H9 (cell line): ENCODE data around the gene RGS14. TPM values are rescaled to one million over a fixed set of nuclear protein-coding genes. Genes with fewer than 3 reads are reported as not detected.

Experiments
- DNase-seq: peaks from one replicate; pipeline ENCODE4 v3.0.0-alpha.2; 2017
- H2AFZ ChIP-seq: one replicate; pipeline ENCODE4 v1.6.1; 2013; ENCODE audit warnings: mild to moderate bottlenecking, low read length, control low read depth, moderate library complexity
- H2AK5ac ChIP-seq: 2 replicates; pipeline ENCODE4 v1.6.1; 2013; ENCODE audit warnings: low read length, control low read depth, mixed read lengths; ENCODE audit not compliant: insufficient read length
- H2BK120ac ChIP-seq: one replicate; pipeline ENCODE4 v1.6.1; 2013; ENCODE audit warnings: low read depth, mild to moderate bottlenecking, low read length, control low read depth, inconsistent platforms; ENCODE audit not compliant: poor library complexity, severe bottlenecking
- H2BK12ac ChIP-seq: 2 replicates; pipeline ENCODE4 v1.6.1; 2013; ENCODE audit warnings: low read length, control low read depth, mixed read lengths, low read depth; ENCODE audit not compliant: insufficient read length
- H2BK15ac ChIP-seq: 2 replicates; pipeline ENCODE4 v1.6.1; 2013; ENCODE audit warnings: low read depth, low read length, control low read depth
- H2BK20ac ChIP-seq: one replicate; pipeline ENCODE4 v1.6.1; 2013; ENCODE audit warnings: low read depth, mild to moderate bottlenecking, low read length, control low read depth, inconsistent platforms; ENCODE audit not compliant: poor library complexity, severe bottlenecking
- H2BK5ac ChIP-seq: 2 replicates; pipeline ENCODE4 v1.6.1; 2013; ENCODE audit warnings: low read length, control low read depth, mixed read lengths; ENCODE audit not compliant: insufficient read length
- H3K14ac ChIP-seq: 2 replicates; pipeline ENCODE4 v1.6.1; 2013; ENCODE audit warnings: low read length, control low read depth; ENCODE audit not compliant: insufficient read depth
- H3K18ac ChIP-seq: 2 replicates; pipeline ENCODE4 v1.6.1; 2013; ENCODE audit warnings: low read depth, mild to moderate bottlenecking, mixed read lengths, low read length, control low read depth; ENCODE audit not compliant: insufficient read length
- H3K23ac ChIP-seq: 2 replicates; pipeline ENCODE4 v1.6.1; 2013; ENCODE audit warnings: low read length, control low read depth, mixed read lengths, low read depth; ENCODE audit not compliant: insufficient read length
- H3K23me2 ChIP-seq: 2 replicates; pipeline ENCODE4 v1.6.1; 2013; ENCODE audit warnings: low read depth, mild to moderate bottlenecking, mixed read lengths, low read length, control low read depth; ENCODE audit not compliant: insufficient read length, poor library complexity, severe bottlenecking
- H3K27ac ChIP-seq: 2 replicates; pipeline ENCODE4 v1.5.1; 2013; ENCODE audit warnings: low read length, control low read depth, mixed read lengths, low read depth; ENCODE audit not compliant: insufficient read length
- H3K27me3 ChIP-seq: 2 replicates; pipeline ENCODE4 v1.6.1; 2013; ENCODE audit warnings: low read length, control low read depth, inconsistent platforms; ENCODE audit not compliant: insufficient read depth
- H3K4ac ChIP-seq: 2 replicates; pipeline ENCODE4 v1.6.1; 2013; ENCODE audit warnings: low read depth, mild to moderate bottlenecking, control low read depth, inconsistent platforms, low read length, moderate library complexity
- H3K4me1 ChIP-seq: 2 replicates; pipeline ENCODE4 v1.6.1; 2013; ENCODE audit warnings: low read length, control low read depth, inconsistent platforms; ENCODE audit not compliant: insufficient read depth
- H3K4me2 ChIP-seq: 2 replicates; pipeline ENCODE4 v1.6.1; 2013; ENCODE audit warnings: low read length, control low read depth, mixed read lengths; ENCODE audit not compliant: insufficient read length, insufficient read depth
- H3K56ac ChIP-seq: 2 replicates; pipeline ENCODE4 v1.6.1; 2013; ENCODE audit warnings: low read depth, mild to moderate bottlenecking, mixed read lengths, low read length, control low read depth; ENCODE audit not compliant: insufficient read length
- H3K79me1 ChIP-seq: 2 replicates; pipeline ENCODE4 v1.6.1; 2013; ENCODE audit warnings: low read depth, mild to moderate bottlenecking, moderate library complexity, low read length, control low read depth, inconsistent platforms; ENCODE audit not compliant: insufficient read depth, poor library complexity, severe bottlenecking
- H3K79me2 ChIP-seq: 2 replicates; pipeline ENCODE4 v1.6.1; 2013; ENCODE audit warnings: low read length, control low read depth, inconsistent platforms; ENCODE audit not compliant: insufficient read depth
- H3K9ac ChIP-seq: 2 replicates; pipeline ENCODE4 v1.6.1; 2013; ENCODE audit warnings: low read length, control low read depth, mixed read lengths; ENCODE audit not compliant: insufficient read length; ENCODE audit errors: extremely low read depth
- H3K9me3 ChIP-seq: one replicate; pipeline ENCODE4 v1.6.1; 2013; ENCODE audit warnings: low read depth, low read length, inconsistent platforms; ENCODE audit not compliant: control insufficient read depth
- H3T11ph ChIP-seq: one replicate; pipeline ENCODE4 v1.6.1; 2013; ENCODE audit warnings: mild to moderate bottlenecking, low read length, control low read depth, inconsistent platforms
- H4K20me1 ChIP-seq: one replicate; pipeline ENCODE4 v1.6.1; 2013; ENCODE audit not compliant: control insufficient read depth, insufficient read length, insufficient read depth
- H4K5ac ChIP-seq: 2 replicates; pipeline ENCODE4 v1.6.1; 2013; ENCODE audit warnings: low read depth, mild to moderate bottlenecking, mixed read lengths, low read length, control low read depth; ENCODE audit not compliant: insufficient read length
- H4K8ac ChIP-seq: replicated peaks from 2 replicates; pipeline ENCODE4 v1.6.1; 2013; ENCODE audit warnings: low read length, control low read depth, mixed read lengths, low read depth; ENCODE audit not compliant: insufficient read length
- H4K91ac ChIP-seq: 2 replicates; pipeline ENCODE4 v1.6.1; 2013; ENCODE audit warnings: low read depth, mild to moderate bottlenecking, moderate library complexity, mixed read lengths, low read length, control low read depth; ENCODE audit not compliant: insufficient read length
- H3K27ac Mint-ChIP-seq, 3 experiments: 2 replicates in 2 of 3; 3 replicates in 1 of 3; pipeline ENCODE4 v1.8.0; 2020 to 2021; ENCODE audit warnings: mixed read lengths in 3 of 3, mild to moderate bottlenecking in 1 of 3, moderate library complexity in 1 of 3
- H3K27me3 Mint-ChIP-seq: 2 replicates; pipeline ENCODE4 v1.8.0; 2021; ENCODE audit warnings: low read depth, mild to moderate bottlenecking, moderate library complexity, mixed read lengths
- H3K36me3 Mint-ChIP-seq, 3 experiments: 2 replicates in 2 of 3; 3 replicates in 1 of 3; pipeline ENCODE4 v1.8.0; 2020 to 2021; ENCODE audit warnings: low read depth in 3 of 3, mixed read lengths in 3 of 3; ENCODE audit not compliant: insufficient read depth in 1 of 3
- H3K4me1 Mint-ChIP-seq, 2 experiments: 2 replicates each; pipeline ENCODE4 v1.8.0; 2020; ENCODE audit warnings: mixed read lengths in 2 of 2
- H3K4me3 Mint-ChIP-seq, 2 experiments: 2 replicates in 1 of 2; 3 replicates in 1 of 2; pipeline ENCODE4 v1.8.0; 2020 to 2021; ENCODE audit warnings: mild to moderate bottlenecking in 2 of 2, mixed read lengths in 2 of 2, moderate library complexity in 1 of 2
- H3K9me3 Mint-ChIP-seq, 2 experiments: 2 replicates in 1 of 2; 3 replicates in 1 of 2; pipeline ENCODE4 v1.8.0; 2020; ENCODE audit warnings: mild to moderate bottlenecking in 2 of 2, mixed read lengths in 2 of 2, moderate library complexity in 1 of 2
- CTCF ChIP-seq: fragments of 200-600 bp; sonication (generic); conservative IDR thresholded peaks from 3 replicates; pipeline ENCODE4 v1.8.0; 2021; ENCODE audit warnings: antibody characterized with exemption, mild to moderate bottlenecking
- WGBS: extraction: QIAGEN DNeasy Blood & Tissue Kit; methylation state at CpG from one replicate; pipeline ENCODE4 v1.1.7; 2013; ENCODE audit warnings: missing lambda C conversion rate, low lambda C conversion rate, mixed read lengths; ENCODE audit not compliant: insufficient read length; ENCODE audit errors: extremely low coverage; 5-methylcytosine and 5-hydroxymethylcytosine counted together
- total RNA-seq: library from RNA; stranded (reverse); gene quantifications from 2 replicates; pipeline ENCODE4 v1.2.1, GENCODE V29; 2021

The RGS14 gene
- total RNA-seq, 1 experiment from 2014 or later: 12.3 TPM

DNA sequence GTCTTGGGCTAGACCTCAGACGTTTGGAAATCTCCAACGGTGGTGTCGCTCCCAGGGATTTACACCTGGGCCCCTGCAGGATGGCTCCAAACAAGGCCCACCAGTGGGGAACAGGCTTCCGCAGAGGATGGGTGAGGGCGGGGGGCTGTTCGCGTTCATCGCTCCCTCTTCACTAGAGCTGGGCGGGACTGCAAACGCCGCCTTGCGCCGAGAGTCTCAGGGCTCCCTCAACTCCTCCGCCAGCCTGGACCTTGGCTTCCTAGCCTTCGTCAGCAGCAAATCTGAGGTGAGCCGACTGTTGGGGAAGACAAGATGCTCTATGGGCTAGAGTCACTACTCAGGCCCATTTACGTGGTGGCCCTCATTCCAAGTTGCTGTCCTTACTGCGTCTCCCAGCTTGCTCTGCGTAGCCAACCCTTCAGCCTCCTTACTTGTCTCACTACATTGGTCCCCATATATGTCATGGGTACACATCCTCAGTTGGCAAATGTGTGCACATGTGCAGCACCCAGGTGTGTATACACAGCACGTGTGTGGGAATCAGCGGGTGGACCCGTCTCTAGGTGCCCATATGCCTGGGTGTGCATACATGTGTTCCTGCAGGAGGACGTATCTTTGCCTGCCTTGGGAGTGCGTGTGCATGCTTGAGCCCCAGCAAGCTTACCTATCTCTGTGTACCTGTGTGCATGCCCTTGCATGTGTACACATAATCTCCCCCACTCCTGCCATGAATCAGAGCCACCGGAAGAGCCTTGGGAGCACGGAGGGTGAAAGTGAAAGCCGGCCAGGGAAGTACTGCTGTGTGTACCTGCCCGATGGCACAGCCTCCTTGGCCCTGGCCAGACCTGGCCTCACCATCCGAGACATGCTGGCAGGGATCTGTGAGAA is 10.5 kb downstream of the RGS14 start:
- Histone ChIP-seq H3K18ac (no peak overlapping the region), H3T11ph (no peak overlapping the region)

More for the DNA sequence above, 10.5 kb downstream of the RGS14 start:
- H3K9me3 ChIP-seq: no peaks in the 10 kb centered on the region
- no peaks in the 10 kb centered on the region for H4K20me1 ChIP-seq
- no peak overlapping the region for H4K5ac ChIP-seq
- no peak overlapping the region for H2BK12ac ChIP-seq
- no peak overlapping the region for H2BK20ac ChIP-seq
- H3K14ac ChIP-seq: no peak overlapping the region
- no peak overlapping the region for H3K27ac ChIP-seq
- Mint-ChIP-seq H3K4me1 (peaks cover 35 to 65% of the 10 kb centered on the region in 2 experiments), H3K9me3 (no peaks in the 10 kb centered on the region; a peak in 1 of 5 replicates), H3K4me3 (peak overlapping the region; percentile 76 to 90), H3K36me3 (peaks cover 8 to 22% (median 8%) of the 10 kb centered on the region in 3 experiments), H3K27me3 (peaks cover 25% of the 10 kb centered on the region), H3K27ac (peak overlapping the region in 1 of 3 experiments; percentile 42; a peak in 1 of 7 replicates)
- no peak for DNase-seq
- no peak overlapping the region for H3K4ac ChIP-seq
- no peak overlapping the region for H2AK5ac ChIP-seq
- H2AFZ ChIP-seq: no peak overlapping the region
- H2BK120ac ChIP-seq: no peak overlapping the region
- peaks cover 11% of the 10 kb centered on the region; the same call in 1 of the 2 replicates for H3K4me1 ChIP-seq
- H3K23me2 ChIP-seq: peaks cover 10% of the 10 kb centered on the region
- no peak overlapping the region for H3K9ac ChIP-seq
- no peak overlapping the region for H2BK15ac ChIP-seq
- WGBS: no CpG with 5 or more reads among the region's 29 CpGs
- no peak overlapping the region for H3K23ac ChIP-seq
- H3K56ac ChIP-seq: no peak overlapping the region
- no peak for TF ChIP-seq CTCF
- no peaks in the 10 kb centered on the region for H3K79me1 ChIP-seq
- peak overlapping the region; percentile 46 for H3K4me2 ChIP-seq
- no peak overlapping the region for H2BK5ac ChIP-seq
- H4K91ac ChIP-seq: no peak overlapping the region
- H3K79me2 ChIP-seq: no peaks in the 10 kb centered on the region
- no peak overlapping the region for H4K8ac ChIP-seq
- no peaks in the 10 kb centered on the region; the same call in 1 of the 2 replicates for H3K27me3 ChIP-seq
